Kidney epithelial cell (primary cell): Measurements from ENCODE around the gene UTP4. TPM values are rescaled to one million over a fixed set of nuclear protein-coding genes. Genes with fewer than 3 reads are reported as not detected.
"Not testable (repeated sequence)": the region's sequence is repeated elsewhere in the genome, so short reads cannot be mapped to it uniquely, and the experiment has no call there.

Experiments
- DNase-seq: peaks from one replicate; pipeline ENCODE4 v3.0.0-alpha.2; 2010; ENCODE audit warnings: low read depth
- H3K27me3 ChIP-seq: 2 replicates; pipeline ENCODE4 v1.6.0; 2011; ENCODE audit warnings: low read length; ENCODE audit not compliant: control insufficient read depth, insufficient read depth
- H3K36me3 ChIP-seq: 2 replicates; pipeline ENCODE4 v1.5.1; 2011; ENCODE audit warnings: low read length; ENCODE audit not compliant: control insufficient read depth, insufficient read depth
- H3K4me3 ChIP-seq: 2 replicates; pipeline ENCODE4 v1.5.1; 2011; ENCODE audit warnings: low read depth, mild to moderate bottlenecking, control low read depth, low read length
- total RNA-seq: library from RNA; depleted of rRNA; stranded (reverse); fragments of >200 nt; gene quantifications from 2 replicates; pipeline ENCODE4 v1.2.3, GENCODE V29; 2015
- TF ChIP-seq, protein P1 (sequence below): IDR thresholded peaks from 2 replicates; pipeline ENCODE4 v1.5.1; 2011; ENCODE audit warnings: mild to moderate bottlenecking, moderate library complexity, low read length, control low read depth, inconsistent platforms; ENCODE audit not compliant: insufficient read depth, poor library complexity, severe bottlenecking

The UTP4 gene
- total RNA-seq, 1 donor from 2014 or later = 32.8 TPM

DNA sequence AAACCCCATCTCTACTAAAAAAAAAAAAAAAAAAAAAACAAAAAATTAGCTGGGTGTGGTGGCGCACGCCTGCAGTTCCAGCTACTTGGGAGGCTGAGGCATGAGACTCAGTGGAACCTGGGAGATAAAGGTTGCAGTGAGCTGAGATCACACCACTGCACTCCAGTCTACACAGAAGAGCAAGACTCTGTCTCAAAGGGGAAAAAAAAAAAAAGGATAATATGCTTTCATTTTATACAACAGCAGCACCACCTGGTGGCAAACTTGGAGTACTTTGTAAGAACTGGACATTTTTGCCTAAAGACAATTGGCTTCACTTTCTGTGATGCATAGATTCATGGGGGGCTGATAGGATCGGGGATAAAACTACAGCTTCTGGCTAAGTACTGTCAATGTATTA, 8.5 kb upstream of the UTP4 start:
- TF ChIP-seq, protein P1, sequence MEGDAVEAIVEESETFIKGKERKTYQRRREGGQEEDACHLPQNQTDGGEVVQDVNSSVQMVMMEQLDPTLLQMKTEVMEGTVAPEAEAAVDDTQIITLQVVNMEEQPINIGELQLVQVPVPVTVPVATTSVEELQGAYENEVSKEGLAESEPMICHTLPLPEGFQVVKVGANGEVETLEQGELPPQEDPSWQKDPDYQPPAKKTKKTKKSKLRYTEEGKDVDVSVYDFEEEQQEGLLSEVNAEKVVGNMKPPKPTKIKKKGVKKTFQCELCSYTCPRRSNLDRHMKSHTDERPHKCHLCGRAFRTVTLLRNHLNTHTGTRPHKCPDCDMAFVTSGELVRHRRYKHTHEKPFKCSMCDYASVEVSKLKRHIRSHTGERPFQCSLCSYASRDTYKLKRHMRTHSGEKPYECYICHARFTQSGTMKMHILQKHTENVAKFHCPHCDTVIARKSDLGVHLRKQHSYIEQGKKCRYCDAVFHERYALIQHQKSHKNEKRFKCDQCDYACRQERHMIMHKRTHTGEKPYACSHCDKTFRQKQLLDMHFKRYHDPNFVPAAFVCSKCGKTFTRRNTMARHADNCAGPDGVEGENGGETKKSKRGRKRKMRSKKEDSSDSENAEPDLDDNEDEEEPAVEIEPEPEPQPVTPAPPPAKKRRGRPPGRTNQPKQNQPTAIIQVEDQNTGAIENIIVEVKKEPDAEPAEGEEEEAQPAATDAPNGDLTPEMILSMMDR = peak; percentile 50
- H3K36me3 ChIP-seq = no peaks in the 10 kb centered on the region
- no peak for DNase-seq
- no peak overlapping the region for H3K4me3 ChIP-seq
- H3K27me3 ChIP-seq = no peaks in the 10 kb centered on the region

DNA sequence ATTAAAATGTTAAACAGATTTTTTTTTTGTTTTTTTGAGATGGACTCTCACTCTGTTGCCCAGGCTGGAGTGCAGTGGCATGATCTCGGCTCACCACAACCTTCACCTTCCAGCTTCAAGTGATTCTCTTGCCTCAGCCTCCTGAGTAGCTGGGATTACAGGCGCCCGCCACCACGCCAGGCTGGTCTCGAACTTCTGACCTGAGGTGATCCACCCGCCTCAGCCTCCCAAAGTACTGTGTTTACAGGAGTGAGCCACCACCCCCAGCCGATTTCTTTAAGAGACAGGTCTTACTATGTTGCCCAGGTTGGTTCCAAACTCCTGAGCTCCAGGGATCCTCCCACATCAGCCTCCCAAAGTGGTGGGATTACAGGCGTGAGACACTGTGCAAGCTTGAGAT, 8.0 kb upstream of the UTP4 start:
- not testable (repeated sequence) for H3K4me3 ChIP-seq

DNA sequence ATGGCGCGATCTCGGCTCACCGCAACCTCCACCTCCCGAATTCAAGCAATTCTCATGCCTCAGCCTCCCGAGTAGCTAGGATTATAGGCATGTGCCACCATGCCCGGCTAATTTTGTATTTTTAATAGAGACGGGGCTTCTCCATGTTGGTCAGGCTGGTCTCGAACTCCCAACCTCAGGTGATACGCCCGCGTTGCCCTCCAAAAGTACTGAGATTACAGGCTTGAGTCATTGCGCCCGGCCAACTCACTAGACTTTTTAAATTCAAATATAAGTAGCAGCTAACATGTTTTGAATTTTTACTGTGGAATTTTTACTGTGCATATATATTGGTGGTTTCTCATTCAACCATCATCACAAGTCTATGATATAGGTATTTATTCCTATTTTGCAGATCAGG, 7.5 kb upstream of the UTP4 start:
- DNase-seq, H3K4me3 ChIP-seq, H3K36me3 ChIP-seq, H3K27me3 ChIP-seq: not testable (repeated sequence)

More for the DNA sequence above, 8.0 kb upstream of the UTP4 start:
- DNase-seq, H3K27me3 ChIP-seq, H3K36me3 ChIP-seq: not testable (repeated sequence)

DNA sequence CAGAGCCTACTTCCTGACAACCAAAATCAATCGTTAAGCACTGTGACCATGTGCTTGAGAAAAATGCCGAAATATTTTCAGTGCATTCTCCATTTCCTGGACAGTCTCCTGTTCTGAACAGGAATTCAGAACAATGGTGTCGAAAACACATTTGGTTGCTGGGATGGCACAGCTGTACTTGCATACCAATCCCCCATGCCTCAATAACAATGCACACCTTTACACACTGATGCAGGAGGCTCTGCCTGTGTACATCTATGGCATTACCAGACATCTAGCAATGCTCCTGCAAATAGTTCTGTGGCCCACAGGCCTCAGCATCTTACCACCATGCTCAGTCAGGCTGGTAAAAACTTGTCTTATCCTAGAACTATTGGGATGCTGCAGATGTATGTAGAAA, 6.2 kb upstream of the UTP4 start:
- Histone ChIP-seq H3K4me3 (no peak overlapping the region), H3K36me3 (no peaks in the 10 kb centered on the region), H3K27me3 (no peaks in the 10 kb centered on the region)
- TF ChIP-seq, protein P1 = no peak
- no peak for DNase-seq

DNA sequence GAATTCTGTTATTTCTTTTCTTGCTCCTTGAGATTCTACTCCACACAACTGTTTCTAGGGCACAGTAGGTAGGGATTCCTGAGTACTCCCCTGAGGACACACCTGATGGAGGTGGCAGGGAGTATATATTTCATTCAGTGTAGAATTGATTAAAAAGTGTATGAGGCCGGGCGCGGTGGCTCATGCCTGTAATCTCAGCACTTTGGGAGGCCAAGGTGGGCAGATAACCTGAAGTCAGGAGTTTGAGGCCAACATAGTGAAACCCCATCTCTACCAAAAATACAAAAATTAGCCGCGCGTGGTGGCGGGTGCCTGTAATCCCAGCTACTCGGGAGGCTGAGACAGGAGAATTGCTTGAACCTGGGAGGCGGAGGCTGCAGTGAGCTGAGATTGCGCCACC, 5.6 kb upstream of the UTP4 start:
- not testable (repeated sequence) for DNase-seq, H3K36me3 ChIP-seq, H3K27me3 ChIP-seq, H3K4me3 ChIP-seq

DNA sequence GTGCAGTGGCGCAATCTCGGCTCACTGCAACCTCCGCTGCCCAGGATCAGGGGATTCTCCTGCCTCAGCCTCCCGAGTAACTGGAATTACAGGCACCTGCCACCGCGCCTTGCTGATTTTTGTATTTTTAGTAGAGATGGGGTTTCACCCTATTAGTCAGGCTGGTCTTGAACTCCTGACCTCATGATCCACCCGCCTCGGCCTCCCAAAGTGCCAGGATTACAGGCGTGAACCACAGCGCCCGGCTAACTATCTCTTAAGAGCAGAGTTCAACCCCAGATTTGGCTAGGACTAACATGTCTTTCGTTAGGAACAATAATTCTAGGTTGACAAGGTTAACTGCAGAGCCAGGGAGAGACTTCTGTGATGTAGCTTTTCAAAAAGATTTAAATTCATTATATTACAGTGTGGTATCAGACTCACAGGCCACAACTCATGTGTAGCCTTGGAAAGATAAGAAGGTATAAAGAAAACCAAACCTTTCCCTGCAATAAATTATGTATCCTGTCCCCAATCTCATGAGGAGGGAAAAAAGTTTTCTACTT, 4.4 kb upstream of the UTP4 start:
- TF ChIP-seq, protein P1 = no peak
- Histone ChIP-seq H3K36me3 (no peaks in the 10 kb centered on the region), H3K27me3 (no peaks in the 10 kb centered on the region), H3K4me3 (no peak overlapping the region)
- no peak for DNase-seq

DNA sequence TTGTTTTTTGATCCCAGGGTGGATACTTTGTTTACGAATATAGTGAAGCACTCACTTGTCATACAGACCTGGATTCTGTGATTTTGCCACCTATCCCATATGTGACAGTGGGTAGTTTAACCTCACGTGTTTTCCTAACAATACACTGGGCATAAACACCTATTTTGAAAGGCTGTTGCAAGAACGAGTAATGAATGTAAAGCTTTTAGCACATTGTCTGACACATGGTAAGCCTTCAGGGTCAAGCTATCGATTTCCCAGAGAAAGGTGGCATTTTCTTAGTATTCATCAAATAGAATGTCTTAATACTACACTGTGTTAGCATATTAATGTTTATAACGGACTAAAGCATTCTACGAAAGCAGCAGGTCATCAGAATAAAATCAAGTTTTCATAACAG, 2.0 kb upstream of the UTP4 start:
- no peak for DNase-seq
- no peak overlapping the region for H3K4me3 ChIP-seq
- no peaks in the 10 kb centered on the region for H3K36me3 ChIP-seq

More for the DNA sequence above, 2.0 kb upstream of the UTP4 start:
- TF ChIP-seq, protein P1 = no peak
- H3K27me3 ChIP-seq = no peaks in the 10 kb centered on the region
